ENCODE measurements around the gene EIF5AL1. TPM values are rescaled to one million over a fixed set of nuclear protein-coding genes. Genes with fewer than 3 reads are reported as not detected.
"Not testable (repeated sequence)": the region's sequence is repeated elsewhere in the genome, so short reads cannot be mapped to it uniquely, and the experiment has no call there.

EIF5AL1 gene
- total RNA-seq, 1 donor from 2014 or later: 0.62 TPM

DNA sequence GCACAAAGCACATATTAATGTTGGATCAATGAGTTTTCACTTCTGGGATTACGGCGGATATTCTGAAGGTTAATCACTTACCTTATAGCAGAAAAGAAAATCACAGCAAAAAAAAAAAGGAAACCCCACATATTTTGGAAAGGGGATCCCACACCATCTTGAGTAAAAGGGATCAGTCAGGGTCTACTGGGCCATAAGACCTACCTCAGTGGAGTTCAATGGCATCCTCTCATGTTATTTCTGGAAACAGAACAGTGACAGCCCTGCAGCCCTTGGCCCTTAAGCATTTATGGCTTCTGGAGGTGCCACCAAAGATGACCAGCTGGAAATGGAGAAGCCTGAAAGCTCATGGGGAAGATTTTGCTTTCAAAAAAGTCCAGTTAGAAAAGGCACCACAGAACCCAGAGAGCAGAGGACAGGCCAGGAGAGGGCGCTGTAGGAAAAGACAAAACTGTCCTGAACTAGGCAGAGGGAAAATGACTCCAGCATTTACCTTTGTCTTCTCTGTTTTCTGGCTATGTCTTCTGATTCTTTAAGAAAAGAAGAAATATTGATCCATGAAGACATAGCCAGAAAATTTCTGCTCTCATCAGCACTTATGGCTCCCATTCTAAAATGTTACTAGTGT is 2.9 kb upstream of the EIF5AL1 start:
- DNase-seq (ENCODE audit: low read depth): not testable (repeated sequence)

DNA sequence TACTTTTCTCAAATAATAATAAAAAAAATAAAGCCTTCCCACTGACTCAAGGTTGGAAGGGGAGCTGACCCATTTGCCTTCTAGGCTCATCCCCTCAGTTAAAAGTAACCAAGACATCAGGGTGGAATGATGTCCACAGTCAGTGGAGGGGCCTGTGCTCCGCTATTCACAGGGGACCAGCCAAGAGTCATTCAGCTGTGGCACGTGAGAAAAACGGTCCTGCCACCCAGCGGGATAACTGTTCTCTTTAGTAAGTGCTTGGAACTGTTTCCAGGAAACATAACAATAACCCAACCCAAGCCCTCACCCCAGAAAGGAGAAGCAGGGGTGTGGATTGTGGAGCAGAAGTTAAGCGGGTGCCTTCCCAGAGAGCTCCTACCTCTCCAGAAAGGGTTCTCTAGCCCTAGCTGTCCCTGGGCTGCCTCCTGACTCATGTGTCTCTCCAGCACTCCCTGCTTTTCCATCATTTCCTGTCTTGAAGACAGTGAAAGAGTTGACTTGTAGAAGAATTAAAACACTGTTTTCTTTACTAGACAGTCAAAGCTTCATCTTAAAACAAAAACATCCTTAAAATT is 2.3 kb upstream of the EIF5AL1 start:
- DNase-seq (ENCODE audit: low read depth): not testable (repeated sequence)

DNA sequence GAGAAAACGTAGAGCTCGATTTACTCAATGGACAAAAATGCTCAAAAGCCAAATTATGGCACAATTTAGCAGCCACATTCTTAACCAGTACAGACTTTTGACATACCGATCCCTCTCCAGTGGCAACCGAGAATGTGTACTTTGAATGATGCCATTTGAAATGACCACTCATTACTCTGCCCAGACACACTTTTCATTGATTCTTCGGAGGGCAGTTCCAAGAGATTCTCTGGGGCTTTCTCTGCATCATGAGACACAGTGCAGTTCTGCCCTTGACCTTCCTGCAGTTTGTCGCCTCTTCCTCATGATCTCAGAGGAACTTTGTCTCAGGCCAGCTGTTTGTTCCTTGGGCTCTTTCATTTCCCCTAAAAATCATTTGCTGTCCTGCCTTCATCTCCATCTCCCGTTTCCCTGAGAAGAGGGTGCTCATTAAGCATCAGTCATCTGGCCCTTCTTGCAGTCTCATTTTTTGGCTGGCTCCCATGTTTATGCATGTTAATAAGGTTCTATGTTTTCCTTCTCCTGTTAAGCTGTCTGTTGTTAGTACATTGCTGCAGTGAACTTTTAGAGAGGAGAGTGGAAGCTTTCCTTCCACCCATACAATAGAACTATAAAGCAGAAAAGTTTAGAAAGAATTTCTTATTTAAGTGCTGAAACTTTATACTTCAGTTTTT is 4.3 kb downstream of the EIF5AL1 start:
- not testable (repeated sequence) for DNase-seq (ENCODE audit: low read depth)

DNA sequence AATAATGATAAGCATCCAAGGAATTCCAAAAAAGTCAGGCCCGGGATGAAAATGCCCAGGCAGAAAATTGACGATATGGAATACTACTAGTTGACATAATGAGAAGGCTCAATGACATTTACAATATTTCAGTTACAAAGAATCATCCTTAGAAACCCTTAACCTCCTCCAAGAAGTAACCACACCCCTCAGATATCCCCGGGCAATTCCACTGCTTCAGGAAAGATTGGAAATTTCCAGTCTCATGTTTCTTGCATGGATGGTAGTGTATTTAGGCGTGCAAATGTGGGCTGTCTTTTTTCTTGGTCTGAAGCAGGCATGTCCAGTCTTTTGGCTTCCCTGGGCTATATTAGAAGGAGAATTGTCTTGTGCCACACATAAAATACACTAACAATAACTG is 5.2 kb downstream of the EIF5AL1 start:
- DNase-seq (ENCODE audit: low read depth): not testable (repeated sequence)

DNA sequence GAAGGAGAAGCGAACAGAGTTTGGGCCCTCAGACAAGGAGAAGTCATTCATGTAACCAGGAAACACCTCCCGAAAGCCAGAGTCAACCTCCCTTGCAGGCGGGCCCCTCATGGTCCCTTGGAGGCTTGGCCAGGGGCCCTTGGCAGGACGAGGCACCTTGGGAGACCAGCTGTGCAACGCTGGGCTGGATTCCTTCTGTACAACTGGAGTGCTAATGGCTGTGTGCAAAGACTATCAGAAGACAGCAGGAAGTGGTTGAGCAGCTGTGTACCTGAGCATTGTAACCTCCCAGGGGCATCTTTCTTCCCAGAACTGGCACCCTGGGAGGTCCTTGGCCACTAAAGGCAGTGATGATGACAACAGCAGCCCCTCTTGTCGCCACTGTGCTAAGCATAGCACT is 9.4 kb downstream of the EIF5AL1 start:
- DNase-seq (ENCODE audit: low read depth): not testable (repeated sequence)

DNA sequence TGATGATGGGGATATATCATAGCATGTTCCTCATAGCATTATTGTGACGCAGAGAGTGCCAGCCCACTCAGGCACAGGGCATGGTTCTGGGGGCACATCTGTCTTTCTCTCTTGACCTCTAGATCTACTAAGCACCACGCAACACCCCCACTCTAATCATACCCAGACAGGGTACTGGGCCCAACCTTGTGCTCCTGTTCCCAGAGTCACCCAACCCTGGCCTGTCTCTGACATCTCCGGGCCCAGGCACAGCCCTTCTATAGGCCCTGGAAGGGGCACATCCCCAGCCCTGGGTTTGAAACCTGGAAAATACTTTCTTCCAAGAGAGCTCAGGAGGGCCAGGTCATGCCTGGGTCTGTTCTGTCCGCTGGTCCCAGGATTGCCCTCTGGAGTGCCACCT is 10.1 kb downstream of the EIF5AL1 start:
- DNase-seq (ENCODE audit: low read depth): not testable (repeated sequence)

DNA sequence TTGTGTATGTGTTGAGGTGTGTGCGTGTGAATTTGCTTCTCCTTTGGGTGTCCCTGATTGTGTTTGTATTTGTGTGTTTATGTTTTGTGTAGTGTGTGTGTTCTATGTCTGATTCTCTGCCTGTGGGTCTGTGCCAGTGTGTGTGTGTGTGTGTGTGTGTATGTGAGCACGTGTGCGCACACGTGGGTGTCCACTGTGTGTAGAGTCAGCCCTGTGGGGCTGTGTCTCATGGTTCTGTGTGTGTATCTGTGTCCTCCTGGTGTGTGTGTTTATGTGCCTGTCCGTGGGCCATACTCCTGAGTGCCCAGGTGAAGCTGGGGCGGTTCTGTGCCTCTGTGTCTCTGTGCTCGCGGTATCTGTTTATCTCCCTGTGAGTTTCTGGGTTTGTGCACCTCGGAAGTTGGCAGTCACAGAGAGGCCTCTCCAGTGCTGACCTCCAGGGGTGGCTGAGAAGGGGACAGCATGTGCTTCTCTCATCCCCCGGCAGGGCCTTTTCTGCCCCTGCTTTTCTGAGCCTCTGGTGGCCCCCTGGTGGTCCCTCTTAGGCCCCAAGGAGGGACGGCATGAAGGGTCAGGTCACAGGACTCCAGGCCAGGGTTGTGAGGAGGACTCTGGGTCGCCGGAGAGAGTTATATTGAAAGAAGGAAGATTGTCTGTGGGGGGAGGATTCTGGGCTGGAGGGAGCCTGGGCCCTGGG is 11.0 kb downstream of the EIF5AL1 start:
- not testable (repeated sequence) for DNase-seq (ENCODE audit: low read depth)

DNA sequence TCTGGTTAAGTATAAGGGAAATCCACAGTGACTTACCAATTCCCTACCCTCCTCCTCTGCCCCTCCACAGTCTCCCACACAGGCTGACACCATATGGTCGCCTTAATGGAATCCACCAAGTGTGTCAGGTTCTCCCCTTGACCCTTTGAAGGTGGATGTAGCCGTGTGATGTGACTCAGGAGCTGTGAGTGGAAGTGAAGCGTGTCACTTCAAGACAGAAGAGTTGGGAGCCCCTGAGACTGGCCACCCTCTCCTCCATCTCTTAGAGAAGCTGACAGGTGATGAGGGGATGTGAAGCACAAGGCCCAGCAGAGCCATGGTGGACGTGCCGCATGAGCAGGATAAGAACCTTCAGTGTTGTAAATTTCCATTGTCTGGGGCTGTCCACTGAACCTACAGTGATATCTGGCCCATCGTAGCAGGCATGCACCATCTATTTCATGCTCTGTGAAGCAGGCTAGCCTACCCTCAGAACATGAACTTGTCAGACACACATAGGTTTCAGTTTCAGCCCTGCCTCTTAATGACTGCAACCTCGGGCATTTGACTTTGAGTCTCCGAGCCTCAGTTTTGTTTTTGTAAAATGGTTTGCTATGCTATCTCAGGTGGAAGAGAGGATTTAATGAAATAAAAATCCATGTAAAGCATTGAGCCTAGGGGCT is 12.8 kb downstream of the EIF5AL1 start:
- DNase-seq (ENCODE audit: low read depth): not testable (repeated sequence)

DNA sequence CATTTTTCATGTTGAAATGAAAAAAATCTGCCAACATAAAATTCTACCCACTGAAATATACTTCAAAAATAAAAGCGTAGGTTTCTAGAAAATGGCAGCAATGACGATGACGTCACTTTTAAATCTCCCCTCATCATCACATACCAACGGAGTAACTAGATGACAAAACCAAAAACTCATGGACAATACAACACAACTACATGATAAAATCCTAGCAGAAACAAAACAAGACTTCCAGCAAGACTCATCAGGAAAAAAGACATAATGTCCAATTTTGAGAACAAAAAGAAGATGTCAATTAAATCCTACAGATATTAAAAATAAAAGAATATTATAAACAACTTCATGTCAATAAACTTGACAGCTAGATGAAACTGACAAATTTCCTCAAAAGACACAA is 15.9 kb downstream of the EIF5AL1 start:
- not testable (repeated sequence) for DNase-seq (ENCODE audit: low read depth)

DNA sequence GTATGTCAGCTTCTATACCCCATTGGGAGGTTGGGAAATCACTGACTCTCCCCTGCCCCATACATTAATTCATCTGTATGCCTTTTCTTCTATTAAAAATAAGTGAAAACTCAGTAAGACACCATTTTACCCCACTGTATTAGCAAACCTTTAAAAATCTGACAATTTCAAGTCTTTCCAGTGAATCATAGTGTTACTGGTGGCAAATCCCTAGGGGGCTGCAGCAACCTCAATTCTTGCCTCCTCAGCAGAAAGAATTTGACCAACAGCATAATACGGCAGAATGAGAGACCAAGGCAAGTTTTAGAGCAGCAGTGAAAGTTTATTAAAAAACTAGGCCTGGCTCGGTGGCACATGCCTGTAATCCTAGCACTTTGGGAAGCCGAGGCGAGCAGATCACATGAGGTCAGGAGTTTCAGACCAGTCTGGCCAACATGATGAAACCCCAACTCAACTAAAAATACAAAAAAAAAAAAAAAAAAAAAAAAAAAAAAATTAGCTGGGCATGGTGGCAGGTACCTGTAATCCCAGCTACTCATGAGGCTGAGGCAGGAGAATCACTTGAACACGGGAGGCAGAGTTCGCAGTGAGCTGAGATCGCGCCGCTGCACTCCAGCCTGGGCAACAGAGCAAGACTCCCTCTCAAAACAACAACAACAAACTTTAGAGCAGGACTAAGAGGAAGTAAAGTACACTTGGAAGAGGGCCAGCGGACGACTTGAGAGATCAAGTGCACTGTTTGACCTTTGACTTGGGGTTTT is 21.0 kb downstream of the EIF5AL1 start:
- peak; percentile 27 for DNase-seq (ENCODE audit: low read depth)

DNA sequence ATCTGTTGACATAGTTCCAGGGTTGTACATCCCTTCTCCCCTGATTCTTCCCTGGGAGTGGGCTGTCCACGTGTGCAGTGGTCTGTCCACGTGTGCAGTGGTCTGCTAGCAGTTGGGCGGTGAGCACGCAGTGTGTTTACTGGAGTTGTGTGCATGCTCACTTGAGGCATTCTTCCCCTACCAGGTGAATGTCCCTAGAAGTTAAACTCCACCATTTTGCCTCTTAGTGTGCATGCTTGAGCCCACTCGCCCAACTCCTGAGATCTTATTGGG is 21.5 kb downstream of the EIF5AL1 start:
- not testable (repeated sequence) for DNase-seq (ENCODE audit: low read depth)

DNA sequence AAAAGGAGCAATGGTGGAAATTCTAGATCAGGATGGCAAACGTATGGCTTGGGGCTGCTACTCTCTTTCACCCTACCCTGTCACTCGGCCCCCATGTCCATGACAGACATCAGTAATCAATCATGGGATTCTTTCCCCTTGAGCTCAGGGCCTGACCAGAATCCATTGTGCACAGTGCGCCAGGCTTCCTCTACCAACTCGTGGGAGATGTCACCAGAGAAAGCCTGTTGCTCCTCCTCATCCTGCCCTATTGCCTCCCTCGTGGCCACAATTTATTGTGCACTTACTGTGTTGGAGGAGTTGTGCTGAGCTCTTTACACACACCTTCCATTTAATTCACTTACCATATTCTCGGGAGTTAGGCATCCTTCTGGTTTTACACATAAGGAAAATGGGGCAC is 26.0 kb downstream of the EIF5AL1 start:
- DNase-seq (ENCODE audit: low read depth): not testable (repeated sequence)

DNA sequence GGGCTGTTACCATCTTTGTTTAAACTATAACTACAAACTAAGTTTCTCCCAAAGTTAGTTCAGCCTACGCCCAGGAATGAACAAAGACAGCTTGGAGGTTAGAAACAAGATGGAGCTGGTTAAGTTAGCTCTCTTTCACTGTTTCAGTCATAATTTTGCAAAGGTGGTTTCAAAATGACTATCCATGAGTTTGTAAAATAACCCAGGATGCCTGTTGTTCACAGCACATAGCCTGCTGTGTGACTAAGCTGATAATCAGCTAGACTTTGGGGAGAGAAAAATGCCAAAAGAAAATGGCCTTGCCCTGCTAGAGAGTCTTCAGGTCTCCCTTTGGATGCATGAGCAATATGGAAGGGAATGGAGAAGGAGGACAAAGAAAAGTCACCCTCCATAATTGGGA is 28.6 kb downstream of the EIF5AL1 start:
- DNase-seq (ENCODE audit: low read depth): not testable (repeated sequence)

DNA sequence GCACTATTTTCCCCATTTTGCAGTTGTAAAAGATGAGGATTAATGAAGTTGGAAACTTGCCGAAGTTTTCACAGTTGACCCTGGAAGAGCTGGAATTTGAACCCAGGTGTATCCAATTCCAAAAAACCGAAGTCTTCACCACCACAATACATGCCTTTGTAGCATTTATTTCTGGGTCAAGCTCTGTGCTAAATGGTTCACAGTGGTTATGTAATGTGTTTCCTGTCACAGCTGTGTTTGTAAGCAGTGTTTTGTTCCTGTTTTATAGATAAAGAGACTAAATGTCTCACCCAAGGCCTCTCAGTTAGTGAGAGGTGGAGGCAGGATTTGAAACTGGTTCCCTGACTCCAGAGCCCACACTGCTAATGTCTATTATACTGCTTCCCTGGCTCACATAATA is 30.3 kb downstream of the EIF5AL1 start:
- DNase-seq (ENCODE audit: low read depth): no peak

DNA sequence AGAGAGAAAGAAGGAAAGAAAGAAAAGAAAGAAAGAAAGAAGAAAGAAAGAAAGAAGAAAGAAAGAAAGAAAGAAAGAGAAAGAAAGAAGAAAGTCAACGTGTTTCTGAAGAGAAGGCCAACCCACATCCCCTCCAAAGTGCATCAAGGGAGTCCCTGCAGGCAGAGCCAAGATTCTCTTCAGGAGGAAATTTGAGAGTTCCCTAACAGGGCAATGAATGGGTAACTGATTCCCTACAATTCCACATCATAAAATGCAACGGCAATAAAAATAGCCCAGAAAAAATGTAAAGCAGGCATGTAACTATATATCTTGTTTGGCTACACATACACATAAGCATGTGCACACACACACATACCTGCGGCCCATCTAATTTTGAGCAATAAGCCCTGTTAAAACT is 32.1 kb downstream of the EIF5AL1 start:
- DNase-seq (ENCODE audit: low read depth): not testable (repeated sequence)

DNA sequence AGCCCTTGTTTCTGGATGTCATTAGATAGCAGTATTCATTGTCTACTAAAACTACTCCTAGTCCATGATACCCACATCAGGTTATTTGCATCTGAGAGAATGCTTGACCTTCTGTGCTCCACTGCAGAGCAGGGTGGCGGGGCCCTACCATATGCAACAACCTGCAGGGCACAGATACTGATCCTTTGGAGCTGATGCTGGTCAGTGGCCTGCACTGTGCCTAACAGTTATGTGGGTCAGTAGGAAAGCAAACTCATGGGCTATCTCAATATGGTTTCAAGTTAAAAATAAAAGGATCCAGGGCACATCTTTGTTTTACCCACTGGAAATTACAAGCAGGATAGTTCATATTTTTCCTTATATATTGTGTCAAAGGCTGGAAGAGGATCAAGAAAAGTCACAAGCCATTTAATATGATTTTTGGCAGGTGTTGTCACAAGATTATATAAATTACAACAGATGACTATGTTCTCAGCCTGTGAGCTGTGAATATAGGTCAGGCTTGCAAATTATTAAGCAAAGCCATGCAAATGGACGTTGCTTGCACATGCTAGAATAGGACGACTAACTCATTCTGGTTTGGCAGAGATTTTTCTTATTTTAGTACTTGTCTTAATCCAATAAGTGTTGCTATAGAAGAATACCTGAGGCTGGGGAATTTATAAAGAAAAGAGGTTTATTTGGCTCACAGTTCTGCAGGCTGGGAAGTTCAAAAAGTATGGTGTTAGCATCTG is 32.8 kb downstream of the EIF5AL1 start:
- not testable (repeated sequence) for DNase-seq (ENCODE audit: low read depth)

DNA sequence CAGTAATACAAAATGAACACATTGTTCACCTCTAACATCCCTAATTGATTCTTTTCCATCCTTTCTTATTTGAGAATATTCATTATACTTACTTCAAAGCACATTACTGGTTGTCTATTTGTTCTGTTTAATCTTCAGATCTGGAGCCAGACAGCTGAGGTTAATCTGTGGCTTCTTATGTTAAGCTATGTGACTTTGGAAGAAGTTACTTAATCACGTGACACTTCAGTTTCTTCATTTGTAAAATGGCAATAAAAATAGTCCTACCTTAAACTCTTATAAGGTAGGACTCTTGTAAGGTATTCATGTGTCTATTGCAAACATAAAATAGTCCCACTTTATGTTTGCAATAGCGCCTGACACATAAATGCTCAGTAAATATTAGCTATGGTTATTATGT is 34.8 kb downstream of the EIF5AL1 start:
- not testable (repeated sequence) for DNase-seq (ENCODE audit: low read depth)

DNA sequence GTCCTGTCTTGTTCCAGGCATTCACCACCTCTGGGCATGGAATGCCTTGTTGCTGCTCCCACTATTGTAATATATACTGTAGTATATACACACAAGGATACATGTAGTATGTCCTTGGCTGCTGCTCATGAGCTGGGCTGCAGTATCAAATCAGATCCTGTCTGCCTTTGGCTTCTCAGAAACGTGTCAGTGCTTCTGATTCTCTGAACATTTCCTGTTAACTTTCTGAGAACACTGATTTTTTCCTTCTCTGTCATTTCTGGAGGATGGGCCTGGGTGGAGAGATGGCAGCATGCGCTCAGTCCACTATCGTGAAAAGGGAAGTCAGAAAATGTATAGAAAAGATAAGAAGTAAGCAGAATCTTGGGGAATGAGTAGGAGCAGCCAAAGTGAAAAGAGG is 35.6 kb downstream of the EIF5AL1 start:
- no peak for DNase-seq (ENCODE audit: low read depth)

DNA sequence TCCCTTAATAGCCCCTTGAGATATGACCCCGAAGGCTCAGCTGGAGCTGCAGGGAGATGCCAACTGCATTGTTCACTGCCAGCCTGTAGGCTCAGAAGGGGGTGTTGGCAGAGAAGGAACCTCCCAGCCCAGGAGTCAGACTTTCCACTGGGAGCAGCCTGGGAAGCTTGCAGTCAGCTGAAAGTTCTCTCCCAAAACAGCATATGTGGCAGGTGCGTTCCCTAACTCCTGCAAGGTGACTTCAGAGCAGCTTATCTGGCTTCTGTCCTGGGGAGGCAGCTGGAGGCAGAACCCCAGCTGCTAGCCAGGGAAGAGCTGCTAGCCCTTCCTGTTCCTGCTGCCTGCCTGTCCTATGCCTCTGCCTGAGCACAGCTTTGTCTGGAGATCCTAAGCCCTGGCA is 39.8 kb downstream of the EIF5AL1 start:
- DNase-seq (ENCODE audit: low read depth): peak; percentile 25

Data from myocyte (in vitro differentiated cells).